Liver (tissue), 2 donors: ENCODE data around the gene BAMBI.

Experiments used
- YY1 ChIP-seq: IDR thresholded peaks from 2 replicates; pipeline ENCODE4 v1.6.1; 2016; ENCODE audit warnings: antibody characterized with exemption, mild to moderate bottlenecking
- TF ChIP-seq, protein P1 (sequence below): IDR thresholded peaks from 2 replicates; pipeline ENCODE4 v1.6.1; 2016; ENCODE audit warnings: antibody characterized with exemption, mild to moderate bottlenecking
- TF ChIP-seq, protein P2 (sequence below): fragments of 150-350 bp; IDR thresholded peaks from 2 replicates; pipeline ENCODE4 v1.5.1; 2017; ENCODE audit warnings: improper control_type of control experiment, low read depth, low read length; ENCODE audit not compliant: missing input control
- donor health status: healthy.

DNA sequence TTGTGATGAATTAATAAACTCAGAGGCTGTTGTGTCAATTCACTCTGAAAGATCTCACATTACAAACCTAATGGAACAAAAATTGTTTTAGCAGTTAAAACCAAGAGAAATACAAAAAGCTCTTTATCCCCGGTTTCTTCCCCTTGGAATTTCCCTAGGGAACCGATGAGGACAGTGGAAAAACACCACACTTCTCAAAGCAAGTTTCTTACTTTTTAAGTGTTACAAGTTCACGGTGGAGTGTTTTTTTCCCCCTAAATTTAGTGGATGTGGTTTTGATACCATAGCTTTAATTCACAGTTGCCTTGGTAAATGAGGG is 10.3 kb downstream of the BAMBI start:
- TF ChIP-seq, protein P1, sequence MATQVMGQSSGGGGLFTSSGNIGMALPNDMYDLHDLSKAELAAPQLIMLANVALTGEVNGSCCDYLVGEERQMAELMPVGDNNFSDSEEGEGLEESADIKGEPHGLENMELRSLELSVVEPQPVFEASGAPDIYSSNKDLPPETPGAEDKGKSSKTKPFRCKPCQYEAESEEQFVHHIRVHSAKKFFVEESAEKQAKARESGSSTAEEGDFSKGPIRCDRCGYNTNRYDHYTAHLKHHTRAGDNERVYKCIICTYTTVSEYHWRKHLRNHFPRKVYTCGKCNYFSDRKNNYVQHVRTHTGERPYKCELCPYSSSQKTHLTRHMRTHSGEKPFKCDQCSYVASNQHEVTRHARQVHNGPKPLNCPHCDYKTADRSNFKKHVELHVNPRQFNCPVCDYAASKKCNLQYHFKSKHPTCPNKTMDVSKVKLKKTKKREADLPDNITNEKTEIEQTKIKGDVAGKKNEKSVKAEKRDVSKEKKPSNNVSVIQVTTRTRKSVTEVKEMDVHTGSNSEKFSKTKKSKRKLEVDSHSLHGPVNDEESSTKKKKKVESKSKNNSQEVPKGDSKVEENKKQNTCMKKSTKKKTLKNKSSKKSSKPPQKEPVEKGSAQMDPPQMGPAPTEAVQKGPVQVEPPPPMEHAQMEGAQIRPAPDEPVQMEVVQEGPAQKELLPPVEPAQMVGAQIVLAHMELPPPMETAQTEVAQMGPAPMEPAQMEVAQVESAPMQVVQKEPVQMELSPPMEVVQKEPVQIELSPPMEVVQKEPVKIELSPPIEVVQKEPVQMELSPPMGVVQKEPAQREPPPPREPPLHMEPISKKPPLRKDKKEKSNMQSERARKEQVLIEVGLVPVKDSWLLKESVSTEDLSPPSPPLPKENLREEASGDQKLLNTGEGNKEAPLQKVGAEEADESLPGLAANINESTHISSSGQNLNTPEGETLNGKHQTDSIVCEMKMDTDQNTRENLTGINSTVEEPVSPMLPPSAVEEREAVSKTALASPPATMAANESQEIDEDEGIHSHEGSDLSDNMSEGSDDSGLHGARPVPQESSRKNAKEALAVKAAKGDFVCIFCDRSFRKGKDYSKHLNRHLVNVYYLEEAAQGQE: no peak
- TF ChIP-seq, protein P2, sequence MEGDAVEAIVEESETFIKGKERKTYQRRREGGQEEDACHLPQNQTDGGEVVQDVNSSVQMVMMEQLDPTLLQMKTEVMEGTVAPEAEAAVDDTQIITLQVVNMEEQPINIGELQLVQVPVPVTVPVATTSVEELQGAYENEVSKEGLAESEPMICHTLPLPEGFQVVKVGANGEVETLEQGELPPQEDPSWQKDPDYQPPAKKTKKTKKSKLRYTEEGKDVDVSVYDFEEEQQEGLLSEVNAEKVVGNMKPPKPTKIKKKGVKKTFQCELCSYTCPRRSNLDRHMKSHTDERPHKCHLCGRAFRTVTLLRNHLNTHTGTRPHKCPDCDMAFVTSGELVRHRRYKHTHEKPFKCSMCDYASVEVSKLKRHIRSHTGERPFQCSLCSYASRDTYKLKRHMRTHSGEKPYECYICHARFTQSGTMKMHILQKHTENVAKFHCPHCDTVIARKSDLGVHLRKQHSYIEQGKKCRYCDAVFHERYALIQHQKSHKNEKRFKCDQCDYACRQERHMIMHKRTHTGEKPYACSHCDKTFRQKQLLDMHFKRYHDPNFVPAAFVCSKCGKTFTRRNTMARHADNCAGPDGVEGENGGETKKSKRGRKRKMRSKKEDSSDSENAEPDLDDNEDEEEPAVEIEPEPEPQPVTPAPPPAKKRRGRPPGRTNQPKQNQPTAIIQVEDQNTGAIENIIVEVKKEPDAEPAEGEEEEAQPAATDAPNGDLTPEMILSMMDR: no peak
- TF ChIP-seq YY1: no peak
